Endothelial cell of umbilical vein (primary cell): ENCODE measurements around the gene RAD51B. TPM values are rescaled to one million over a fixed set of nuclear protein-coding genes. Genes with fewer than 3 reads are reported as not detected.

ENCODE experiments used
- BruUV-seq: library from RNA; stranded (reverse); fragments of 400-500 nt; replicated peaks from 2 replicates; lab custom pipeline; 2021; lab: Mats Ljungman, UMichigan
- CTCF ChIA-PET: fragments of 300-600, 350-600 bp; sonication (Branson Sonifier 250); formaldehyde crosslinking; loops from one replicate; lab custom pipeline; 2021; ENCODE audit warnings: antibody characterized with exemption, inconsistent platforms; lab: Charles Lee
- POLR2A ChIA-PET: fragments of 300-600, 350-600 bp; sonication (Branson Sonifier 250); formaldehyde crosslinking; loops from one replicate; lab custom pipeline; 2021; ENCODE audit warnings: antibody characterized with exemption, inconsistent platforms; lab: Charles Lee
- DNase-seq: peaks from one replicate; pipeline ENCODE4 v3.0.0-alpha.2; 2011; ENCODE audit warnings: low read depth, low spot score
- FAIRE-seq: peaks from 2 replicates; lab custom pipeline; 2011; peaks lifted over from hg19 to GRCh38; lab: Jason Lieb, UNC
- H2AFZ ChIP-seq: 2 replicates; pipeline ENCODE4 v1.6.0; 2012; ENCODE audit warnings: low read depth, low read length, control low read depth, inconsistent platforms
- H3K27ac ChIP-seq: 2 replicates; pipeline ENCODE4 v1.5.1; 2011; ENCODE audit warnings: low read depth, mild to moderate bottlenecking, control low read depth, low read length, moderate library complexity; ENCODE audit not compliant: insufficient read depth
- H3K27me3 ChIP-seq, 2 experiments: 2 replicates each; pipeline versions ENCODE4 v1.6.0 to v1.6.1; 2011; ENCODE audit warnings: low read length in 2 of 2, mixed read lengths in 1 of 2; ENCODE audit not compliant: control insufficient read depth in 2 of 2, insufficient read depth in 2 of 2
- H3K36me3 ChIP-seq, 2 experiments: 2 replicates in 1 of 2; 3 replicates in 1 of 2; pipeline ENCODE4 v1.5.1; 2011; ENCODE audit warnings: low read length in 2 of 2, mild to moderate bottlenecking in 1 of 2, moderate library complexity in 1 of 2; ENCODE audit not compliant: control insufficient read depth in 2 of 2, insufficient read depth in 2 of 2; ENCODE audit errors: extremely low read depth in 1 of 2
- H3K4me1 ChIP-seq: 3 replicates; pipeline ENCODE4 v1.5.1; 2011; ENCODE audit warnings: mild to moderate bottlenecking, low read length; ENCODE audit not compliant: control insufficient read depth, insufficient read depth; ENCODE audit errors: extremely low read depth
- H3K4me2 ChIP-seq: 2 replicates; pipeline ENCODE4 v1.6.1; 2011; ENCODE audit warnings: low read length, control low read depth, mixed read lengths; ENCODE audit not compliant: insufficient read depth
- H3K4me3 ChIP-seq, 3 experiments: fragments of 200-600 bp in 1 of 3; sonication (generic), shearing (Covaris generic) in 1 of 3; replicated peaks in 1 of 3; 2 replicates each; pipeline ENCODE4 v1.5.1; 2011 to 2016; ENCODE audit warnings: control low read depth in 3 of 3, low read length in 3 of 3, mild to moderate bottlenecking in 2 of 3, inconsistent platforms in 1 of 3, low read depth in 1 of 3, moderate library complexity in 1 of 3; ENCODE audit not compliant: insufficient read depth in 1 of 3
- H3K79me2 ChIP-seq: 2 replicates; pipeline ENCODE4 v1.6.0; 2012; ENCODE audit warnings: low read length, inconsistent platforms; ENCODE audit not compliant: control insufficient read depth, insufficient read depth
- H3K9ac ChIP-seq: replicated peaks from 2 replicates; pipeline ENCODE3; 2011; ENCODE audit warnings: low read length, control low read depth; ENCODE audit not compliant: insufficient read depth; ENCODE audit errors: extremely low read depth
- H3K9me1 ChIP-seq: replicated peaks from 3 replicates; pipeline ENCODE4 v1.6.0; 2011; ENCODE audit warnings: mild to moderate bottlenecking, low read length; ENCODE audit not compliant: control insufficient read depth, insufficient read depth; ENCODE audit errors: extremely low read depth
- H3K9me3 ChIP-seq: replicated peaks from 2 replicates; pipeline ENCODE4 v1.5.1; 2012; ENCODE audit warnings: low read length, inconsistent platforms; ENCODE audit not compliant: control insufficient read depth, insufficient read depth
- H4K20me1 ChIP-seq: replicated peaks from 2 replicates; pipeline ENCODE3; 2011; ENCODE audit warnings: mild to moderate bottlenecking, low read length; ENCODE audit not compliant: control insufficient read depth, insufficient read depth; ENCODE audit errors: extremely low read depth
- CTCF ChIP-seq, 2 donors: IDR thresholded peaks; 1 replicate in 1 of 2; 2 replicates in 1 of 2; pipeline ENCODE4 v1.5.1; 2011; ENCODE audit warnings: low read length in 2 of 2, mild to moderate bottlenecking in 2 of 2, moderate library complexity in 2 of 2, control low read depth in 1 of 2, inconsistent platforms in 1 of 2, low read depth in 1 of 2; ENCODE audit not compliant: insufficient read depth in 1 of 2; ENCODE audit errors: extremely low read depth in 1 of 2
- FOS ChIP-seq: IDR thresholded peaks from 2 replicates; pipeline ENCODE4 v1.6.1; 2011; ENCODE audit warnings: mild to moderate bottlenecking, low read length, moderate library complexity, borderline replicate concordance; ENCODE audit not compliant: insufficient read depth
- GATA2 ChIP-seq: IDR thresholded peaks from 2 replicates; pipeline ENCODE4 v1.7.0; 2011; ENCODE audit warnings: low read depth, mild to moderate bottlenecking, moderate library complexity, mixed read lengths, low read length; ENCODE audit not compliant: insufficient read length, insufficient read depth
- JUN ChIP-seq: IDR thresholded peaks from 2 replicates; pipeline ENCODE4 v1.6.1; 2011; ENCODE audit warnings: borderline replicate concordance, low read depth; ENCODE audit not compliant: insufficient read length, insufficient read depth
- MAX ChIP-seq: IDR thresholded peaks from 2 replicates; pipeline ENCODE4 v1.6.1; 2011; ENCODE audit not compliant: insufficient read depth, insufficient read length
- MYC ChIP-seq: IDR thresholded peaks from one replicate; pipeline ENCODE4 v1.6.1; 2011; ENCODE audit warnings: mild to moderate bottlenecking, low read depth, low read length
- POLR2A ChIP-seq: IDR thresholded peaks from 2 replicates; pipeline ENCODE4 v1.6.1; 2012; ENCODE audit warnings: low read depth, mild to moderate bottlenecking, control low read depth, low read length
- POLR2AphosphoS5 ChIP-seq: IDR thresholded peaks from 2 replicates; pipeline ENCODE4 v1.6.1; 2012; ENCODE audit warnings: low read depth, mild to moderate bottlenecking, control low read depth, low read length, moderate library complexity; ENCODE audit not compliant: insufficient read depth
- dilution Hi-C: fragments of 300-500 bp; cut with MboI; formaldehyde crosslinking; loops from one replicate; pipeline ENCODE4 v1.15.0; 2019; ENCODE audit warnings: low sequenced_read_pairs; ENCODE audit not compliant: extremely low pct_ligation_motif_present
- intact Hi-C: fragments of 100-400 bp; cut with micrococcal nuclease; formaldehyde crosslinking; loops from one replicate; pipeline ENCODE4 v1.10.0; 2022
- polyA plus RNA-seq, 4 experiments: library from polyadenylated mRNA; depleted of rRNA in 3 of 4; stranded (reverse) in 3 of 4; unstranded in 1 of 4; fragments of >200 nt; gene quantifications; 2 replicates each; pipeline versions ENCODE4 v1.2.1 to v1.2.3, GENCODE V29; 2011 to 2012; ENCODE audit warnings: missing spikeins in 1 of 4
- total RNA-seq: library from RNA; stranded (reverse); gene quantifications from 2 replicates; pipeline ENCODE4 v1.2.3, GENCODE V29; 2021

RAD51B gene
- total and polyA plus RNA-seq, 2 donors (not counting 3 experiments of a cell fraction or from before 2014, with no cell fraction given), result 3.9 to 19.0 TPM

- no peak for FAIRE-seq
- DNase-seq, result no peak
- Histone ChIP-seq H3K27ac (no peak overlapping the region), H3K27me3 (no peaks in the 10 kb centered on the region), H3K79me2 (no peaks in the 10 kb centered on the region), H2AFZ (no peak overlapping the region), H3K4me3 (no peak overlapping the region), H4K20me1 (no peaks in the 10 kb centered on the region), H3K9me3 (no peaks in the 10 kb centered on the region), H3K4me2 (no peak overlapping the region), H3K9ac (no peak overlapping the region), H3K4me1 (no peaks in the 10 kb centered on the region), H3K36me3 (no peaks in the 10 kb centered on the region), H3K9me1 (no peaks in the 10 kb centered on the region)
- dilution Hi-C loops, result no loop called here
- no TSS peak for BruUV-seq
- intact Hi-C loops, result no loop called here
- ChIA-PET CTCF (no interaction called here), POLR2A (no interaction called here)
- TF ChIP-seq GATA2 (no peak), FOS (no peak), JUN (no peak), MYC (no peak), MAX (no peak), CTCF (IDR thresholded peaks at IDR 0.05; ENCODE audit: extremely low read depth in 1 of 2, insufficient read depth in 1 of 2, low read depth in 1 of 2, low read length in 2 of 2) (no peak), POLR2A (no peak), POLR2AphosphoS5 (no peak)
Measured at GRCh38 chr14:68606644-68607043, 787.1 kb downstream of the RAD51B start.
